Ureter (tissue), 1 donor: ENCODE results near the gene UPF3A. TPM values are rescaled to one million over a fixed set of nuclear protein-coding genes. Genes with fewer than 3 reads are reported as not detected.
"Not testable (repeated sequence)": the region's sequence is repeated elsewhere in the genome, so short reads cannot be mapped to it uniquely, and the experiment has no call there.

ENCODE experiments used
- DNase-seq: peaks from one replicate; pipeline ENCODE4 v3.0.0-alpha.2; 2020; ENCODE audit warnings: low spot score
- total RNA-seq: library from RNA; stranded (reverse); gene quantifications from one replicate; pipeline ENCODE4 v1.2.4, GENCODE V29; 2023
- donor health status: DM: yes; HTN: yes; CAD: no.

The UPF3A gene, protein sequence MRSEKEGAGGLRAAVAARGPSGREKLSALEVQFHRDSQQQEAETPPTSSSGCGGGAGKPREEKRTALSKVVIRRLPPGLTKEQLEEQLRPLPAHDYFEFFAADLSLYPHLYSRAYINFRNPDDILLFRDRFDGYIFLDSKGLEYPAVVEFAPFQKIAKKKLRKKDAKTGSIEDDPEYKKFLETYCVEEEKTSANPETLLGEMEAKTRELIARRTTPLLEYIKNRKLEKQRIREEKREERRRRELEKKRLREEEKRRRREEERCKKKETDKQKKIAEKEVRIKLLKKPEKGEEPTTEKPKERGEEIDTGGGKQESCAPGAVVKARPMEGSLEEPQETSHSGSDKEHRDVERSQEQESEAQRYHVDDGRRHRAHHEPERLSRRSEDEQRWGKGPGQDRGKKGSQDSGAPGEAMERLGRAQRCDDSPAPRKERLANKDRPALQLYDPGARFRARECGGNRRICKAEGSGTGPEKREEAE
- 59.1 TPM for total RNA-seq

GRCh38 chr13:114281351-114282040 is at the start of gene UPF3A:
Gene UPF3A (plus strand): TSS chr13:114281601. CDS start chr13:114281640, 39 bp downstream.
- peak; percentile 91 for DNase-seq

DNA sequence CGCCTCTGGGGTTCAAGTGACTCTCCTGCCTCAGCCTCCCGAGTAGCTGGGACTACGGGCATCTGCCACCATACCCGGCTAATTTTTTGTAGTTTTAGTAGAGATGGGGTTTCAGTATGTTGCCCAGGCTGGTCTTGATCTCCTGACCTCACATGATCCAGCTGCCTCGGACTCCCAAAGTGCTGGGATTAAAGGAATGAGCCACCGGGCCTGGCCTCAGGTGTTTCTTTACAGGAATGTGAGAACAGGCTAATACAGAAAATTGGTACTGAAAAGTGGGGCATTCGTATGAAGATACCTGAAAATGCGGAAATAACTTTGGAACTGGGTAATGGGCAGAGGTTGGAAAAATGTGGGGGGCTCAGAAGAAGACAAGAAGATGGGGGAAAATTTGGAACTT is 49.5 kb upstream of the UPF3A start:
- no peak for DNase-seq

DNA sequence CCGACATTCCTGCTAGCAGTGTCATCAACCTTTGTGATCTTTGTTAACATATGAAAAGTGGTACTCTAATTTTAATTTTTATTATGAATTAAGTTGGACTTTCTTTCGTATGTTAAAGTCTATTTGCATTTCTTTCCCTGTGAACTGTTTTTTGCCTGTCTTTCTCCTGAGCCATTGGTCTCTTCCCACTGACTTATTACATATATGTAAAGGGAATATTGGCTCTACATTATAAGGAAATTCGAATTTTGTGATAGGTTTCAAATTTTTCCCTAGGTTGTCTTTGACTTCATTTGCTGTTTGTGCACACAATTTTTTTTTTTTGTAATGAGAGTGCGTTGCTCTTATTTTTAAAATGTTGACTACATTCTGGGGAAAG is 47.1 kb upstream of the UPF3A start:
- DNase-seq: no peak

DNA sequence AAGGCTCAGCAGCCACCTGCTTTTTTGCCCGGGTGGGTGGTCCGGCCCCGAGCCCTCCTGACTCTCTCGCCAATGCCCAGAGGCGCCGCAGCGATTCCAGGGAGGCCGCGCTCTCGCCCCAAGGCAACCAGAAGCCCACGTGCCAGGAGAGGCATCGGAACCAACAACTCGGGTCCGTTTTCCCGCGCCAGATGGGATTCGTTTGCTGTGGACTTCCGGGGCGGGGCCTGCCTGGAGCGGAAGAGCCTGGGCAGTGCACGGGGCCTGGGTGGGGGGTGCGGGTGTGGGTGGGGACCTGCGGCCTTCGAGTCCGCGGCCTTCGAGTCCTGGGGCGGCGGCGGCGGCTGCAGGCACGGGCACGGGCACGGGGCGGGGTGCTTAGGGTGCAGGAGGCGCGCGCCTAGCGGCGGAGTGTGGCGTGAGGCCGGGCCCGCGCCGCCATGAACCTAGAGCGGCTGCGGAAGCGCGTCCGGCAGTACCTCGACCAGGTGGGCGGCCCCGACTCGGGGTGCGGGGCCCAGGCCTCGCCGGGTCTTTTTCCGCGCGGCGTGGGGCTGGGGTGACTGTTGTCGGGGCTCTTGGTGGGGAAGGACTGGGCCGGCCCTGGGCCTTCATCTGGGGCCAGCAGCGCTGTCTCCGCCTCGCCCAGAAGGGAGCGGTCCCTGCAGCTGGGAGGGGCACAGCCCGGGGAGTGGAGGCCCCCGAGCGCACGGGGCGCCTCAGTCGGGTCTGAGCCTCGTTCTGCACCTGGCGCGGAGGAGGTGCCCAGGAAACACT is 46.6 kb upstream of the UPF3A start, which contains the start of gene CDC16:
TSS of gene CDC16 (plus strand) at position 253 of the 777 bp plus-strand sequence. CDS start at position 441, 188 bp downstream.
- peak; percentile 94 for DNase-seq

DNA sequence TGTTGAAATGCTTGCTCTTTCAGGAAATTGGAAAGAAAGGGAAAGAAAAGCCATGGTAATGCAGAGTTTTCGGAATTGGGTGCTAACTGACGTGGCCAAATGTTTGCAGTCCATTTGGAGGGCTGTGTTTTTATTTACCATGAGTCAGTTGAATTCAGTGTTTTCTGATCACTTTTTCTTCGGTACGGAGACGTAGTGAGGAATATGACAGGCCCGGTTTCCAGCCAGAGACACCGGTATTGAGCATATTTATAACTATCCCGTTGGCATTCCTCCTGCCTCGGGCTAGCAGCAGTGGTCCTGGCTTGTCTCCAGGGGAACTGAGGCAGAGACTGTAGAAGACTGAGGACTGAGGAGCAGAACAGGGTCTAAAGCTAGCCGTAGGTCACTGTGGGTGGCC is 45.7 kb upstream of the UPF3A start:
- DNase-seq: no peak

DNA sequence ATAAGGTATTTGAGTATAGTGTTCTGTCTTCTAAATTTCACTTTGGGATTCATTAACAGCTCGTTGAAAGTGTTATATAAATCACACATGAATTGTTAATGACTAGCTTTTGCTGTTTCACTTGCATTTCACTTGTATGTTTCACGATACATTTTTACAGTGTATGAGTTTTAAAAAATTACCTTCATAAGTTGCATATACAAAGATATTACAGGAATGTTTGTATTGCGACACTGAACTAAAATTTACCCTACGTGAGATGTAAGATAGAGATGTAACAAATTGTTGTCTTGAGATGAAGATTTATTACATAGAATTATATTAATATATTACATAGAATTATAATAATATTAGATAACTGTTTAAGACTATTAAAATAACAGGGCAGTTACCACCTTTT is 45.2 kb upstream of the UPF3A start:
- no peak for DNase-seq

- DNase-seq: no peak
Observed at GRCh38 chr13:114237415-114238112, 43.8 kb upstream of the UPF3A start.

DNA sequence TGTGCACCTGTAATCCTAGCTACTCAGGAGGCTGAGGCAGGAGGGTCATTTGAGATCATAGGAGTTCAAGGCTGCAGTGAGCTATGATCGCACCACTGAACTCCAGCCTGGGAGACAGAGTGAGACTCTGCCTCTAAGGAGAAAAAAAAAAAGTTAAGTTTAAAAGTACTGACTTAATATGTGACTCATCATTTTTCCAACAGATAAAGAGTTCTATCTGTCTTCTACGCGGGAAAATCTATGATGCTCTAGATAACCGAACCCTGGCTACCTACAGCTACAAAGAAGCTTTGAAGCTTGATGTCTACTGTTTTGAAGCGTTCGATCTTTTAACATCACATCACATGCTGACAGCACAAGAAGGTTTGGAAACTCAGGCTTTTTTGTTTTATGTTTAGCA is 39.5 kb upstream of the UPF3A start:
- DNase-seq: no peak

DNA sequence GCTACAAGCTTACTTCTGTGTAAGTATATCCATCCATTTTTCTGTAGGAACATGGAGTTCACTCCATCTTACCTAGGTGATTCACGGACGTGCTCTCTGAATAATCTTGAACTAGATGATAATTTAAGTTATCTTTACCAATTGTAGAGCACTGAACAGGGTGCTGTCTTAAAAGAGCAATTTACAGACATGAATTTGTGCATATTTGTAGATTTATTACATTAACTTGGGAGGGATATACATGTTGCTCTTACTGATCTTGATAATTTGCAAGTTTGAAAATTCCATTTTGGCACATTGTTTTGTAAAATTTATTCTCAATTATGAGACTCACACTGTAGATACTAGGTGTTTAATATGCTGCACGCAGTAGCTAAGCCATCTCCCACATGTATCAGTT is 37.4 kb upstream of the UPF3A start:
- DNase-seq: no peak

GRCh38 chr13:114244637-114245036 is 36.8 kb upstream of the UPF3A start:
- DNase-seq: no peak

- DNase-seq: no peak
Observed at GRCh38 chr13:114248011-114248410, 33.4 kb upstream of the UPF3A start.

- peak; percentile 54 for DNase-seq
Observed at GRCh38 chr13:114249077-114249476, 32.3 kb upstream of the UPF3A start.

- not testable (repeated sequence) for DNase-seq
Observed at GRCh38 chr13:114251639-114252440, 29.6 kb upstream of the UPF3A start.

DNA sequence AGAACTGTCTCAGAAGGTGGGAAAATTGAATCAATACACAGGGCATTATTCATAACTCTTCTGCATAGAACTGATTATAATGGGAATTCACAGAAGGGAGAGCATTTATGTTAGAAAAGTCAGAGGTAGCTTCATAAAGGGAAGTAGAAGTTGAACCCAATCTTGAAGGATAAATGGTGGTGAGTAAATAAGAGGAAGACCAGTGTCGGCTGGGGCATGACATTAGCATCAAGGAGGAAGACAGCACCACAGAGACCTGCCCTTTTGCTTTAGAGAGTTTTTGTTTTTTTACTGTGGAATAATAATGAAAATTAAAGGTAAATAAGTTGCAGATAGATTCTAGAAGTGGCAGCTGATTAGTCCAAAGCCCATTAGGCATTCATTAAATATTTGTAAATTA is 24.9 kb upstream of the UPF3A start:
- no peak for DNase-seq

DNA sequence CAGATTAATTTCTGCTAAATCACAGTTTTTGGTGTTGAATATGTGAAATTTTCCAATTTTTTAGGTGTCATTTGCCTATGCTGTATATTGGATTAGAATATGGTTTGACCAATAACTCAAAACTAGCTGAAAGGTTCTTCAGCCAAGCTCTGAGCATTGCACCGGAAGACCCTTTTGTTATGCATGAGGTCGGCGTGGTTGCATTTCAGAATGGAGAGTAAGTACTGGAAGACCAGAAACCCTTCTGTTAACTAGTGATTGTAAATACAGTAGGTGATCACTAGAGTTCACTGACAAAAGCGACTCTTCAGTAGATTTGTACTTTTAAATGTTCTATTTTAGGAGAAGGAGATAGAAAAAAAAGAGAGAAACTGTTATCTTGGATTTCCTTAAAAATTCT is 24.4 kb upstream of the UPF3A start:
- no peak for DNase-seq

DNA sequence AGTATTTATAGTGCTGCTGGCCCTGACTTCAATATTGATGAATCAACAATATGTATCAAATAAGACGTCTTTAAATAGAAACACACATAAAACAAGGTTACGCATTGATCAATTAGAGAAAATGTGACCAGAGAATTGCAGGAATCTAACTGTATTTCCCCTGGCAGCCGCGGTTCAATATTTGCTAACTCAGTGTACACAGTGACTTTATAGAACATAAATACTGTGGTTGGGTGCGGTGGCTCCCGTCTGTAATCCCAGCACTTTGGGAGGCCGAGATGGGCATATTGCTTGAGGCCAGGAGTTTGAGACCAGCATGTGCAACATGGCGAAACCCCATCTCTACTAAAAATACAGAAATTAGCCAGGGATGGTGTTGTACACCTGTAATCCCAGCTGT is 22.8 kb upstream of the UPF3A start:
- DNase-seq: no peak

- no peak for DNase-seq
Observed at GRCh38 chr13:114259374-114259773, 22.0 kb upstream of the UPF3A start.

GRCh38 chr13:114259974-114260373 is 21.4 kb upstream of the UPF3A start:
- DNase-seq: no peak

GRCh38 chr13:114260814-114261213 is 20.6 kb upstream of the UPF3A start:
- DNase-seq: no peak

DNA sequence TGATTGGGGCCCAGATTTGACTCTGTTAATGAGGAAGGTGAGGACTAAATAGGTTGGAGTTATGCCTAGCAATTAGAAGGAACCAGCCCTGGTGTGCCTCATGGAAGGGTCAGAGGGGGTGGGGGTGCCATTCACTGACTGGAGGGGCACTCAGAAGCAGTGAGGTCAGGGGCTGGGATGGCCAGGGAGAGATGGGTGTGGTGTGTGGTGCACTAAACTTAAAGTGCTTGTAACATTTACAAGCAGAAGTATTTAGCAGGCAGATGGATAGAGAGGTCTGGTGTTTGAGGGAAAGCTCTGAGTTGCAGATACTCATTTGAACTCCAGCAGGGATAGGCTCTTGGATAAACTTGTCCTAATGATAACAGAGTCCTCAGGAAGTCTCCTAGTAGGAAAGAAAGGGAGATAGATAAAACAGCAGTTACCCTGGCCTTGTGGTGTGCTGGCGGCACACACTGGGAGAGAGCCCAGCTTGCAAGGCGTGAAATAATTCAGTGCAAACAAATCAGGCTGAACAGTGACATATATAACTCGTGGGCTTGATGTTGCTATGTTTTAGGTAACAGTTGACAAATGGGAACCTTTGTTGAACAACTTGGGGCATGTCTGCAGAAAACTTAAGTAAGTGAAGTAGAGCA is 20.0 kb upstream of the UPF3A start:
- DNase-seq: no peak
